ENCODE results near the gene CPED1.

The CPED1 gene

DNA sequence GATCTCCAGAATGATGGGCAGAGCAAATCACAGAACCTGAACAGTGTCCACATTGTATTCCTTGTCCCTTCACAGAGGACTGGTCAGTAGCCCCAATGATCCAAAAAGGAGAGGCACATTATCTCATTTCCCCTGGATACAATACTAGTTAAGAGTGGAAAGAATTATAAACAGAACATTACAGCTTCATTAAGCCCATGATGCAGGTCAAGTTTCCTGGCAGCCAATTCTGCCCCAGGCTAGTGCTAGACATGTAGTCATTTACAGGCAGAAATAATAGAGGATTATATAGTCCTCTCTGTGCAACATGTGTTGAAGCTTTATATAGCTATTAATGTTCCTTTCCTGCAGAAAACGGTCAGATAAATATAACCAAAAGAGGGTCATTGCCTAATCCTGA lies 216.0 kb downstream of the CPED1 start (continued):
- TF ChIP-seq BCL6B (tag by site-specific recombination; IDR thresholded peaks at IDR 0.05) (no peak), FEZF1 (tag by site-specific recombination; IDR thresholded peaks at IDR 0.05) (peak; percentile 86), ZNF501 (tag by site-specific recombination; IDR thresholded peaks at IDR 0.05) (no peak), ZNF174 (tag by site-specific recombination; IDR thresholded peaks at IDR 0.05) (no peak), ZNF175 (tag by site-specific recombination; IDR thresholded peaks at IDR 0.05) (no peak), SP2 (tag by site-specific recombination; IDR thresholded peaks at IDR 0.05) (no peak)
- TF ChIP-seq, protein P1, sequence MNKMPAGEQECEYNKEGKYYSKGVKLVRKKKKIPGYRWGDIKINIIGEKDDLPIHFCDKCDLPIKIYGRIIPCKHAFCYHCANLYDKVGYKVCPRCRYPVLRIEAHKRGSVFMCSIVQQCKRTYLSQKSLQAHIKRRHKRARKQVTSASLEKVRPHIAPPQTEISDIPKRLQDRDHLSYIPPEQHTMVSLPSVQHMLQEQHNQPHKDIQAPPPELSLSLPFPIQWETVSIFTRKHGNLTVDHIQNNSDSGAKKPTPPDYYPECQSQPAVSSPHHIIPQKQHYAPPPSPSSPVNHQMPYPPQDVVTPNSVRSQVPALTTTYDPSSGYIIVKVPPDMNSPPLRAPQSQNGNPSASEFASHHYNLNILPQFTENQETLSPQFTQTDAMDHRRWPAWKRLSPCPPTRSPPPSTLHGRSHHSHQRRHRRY (tag by site-specific recombination; IDR thresholded peaks at IDR 0.05): no peak

GRCh38 chr7:121205777-121206176 lies 217.3 kb downstream of the CPED1 start:
- Histone ChIP-seq H3K9me3 (ENCODE audit: control insufficient read depth, insufficient read depth, low read depth, low read length) (no peaks in the 10 kb centered on the region), H3K36me3 (ENCODE audit: control insufficient read depth in 2 of 2, insufficient read depth in 1 of 2, low read length in 2 of 2) (no peaks in the 10 kb centered on the region), H3K27ac (ENCODE audit: extremely low read depth, low read depth, low read length) (no peak overlapping the region), H3K4me3 (ENCODE audit: low read depth, low read length) (no peak overlapping the region), H3K4me1 (ENCODE audit: control insufficient read depth, insufficient read depth, low read length) (peaks cover 3% of the 10 kb centered on the region; the same call in 1 of the 2 replicates)
- TF ChIP-seq PRDM4 (tag by site-specific recombination; IDR thresholded peaks at IDR 0.05) (no peak), ZNF239 (tag by site-specific recombination; IDR thresholded peaks at IDR 0.05) (no peak), ZNF501 (tag by site-specific recombination; IDR thresholded peaks at IDR 0.05) (no peak), ZBTB8A (tag by site-specific recombination; IDR thresholded peaks at IDR 0.05) (no peak), SCRT2 (tag by site-specific recombination; IDR thresholded peaks at IDR 0.05) (no peak), ZNF175 (tag by site-specific recombination; IDR thresholded peaks at IDR 0.05) (no peak), ZBTB48 (tag by site-specific recombination; IDR thresholded peaks at IDR 0.05) (no peak), ZNF133 (tag by site-specific recombination; IDR thresholded peaks at IDR 0.05) (peak; percentile 90), ZNF549 (tag by site-specific recombination; IDR thresholded peaks at IDR 0.05) (peak; percentile 81)
- TF ChIP-seq, protein P2, sequence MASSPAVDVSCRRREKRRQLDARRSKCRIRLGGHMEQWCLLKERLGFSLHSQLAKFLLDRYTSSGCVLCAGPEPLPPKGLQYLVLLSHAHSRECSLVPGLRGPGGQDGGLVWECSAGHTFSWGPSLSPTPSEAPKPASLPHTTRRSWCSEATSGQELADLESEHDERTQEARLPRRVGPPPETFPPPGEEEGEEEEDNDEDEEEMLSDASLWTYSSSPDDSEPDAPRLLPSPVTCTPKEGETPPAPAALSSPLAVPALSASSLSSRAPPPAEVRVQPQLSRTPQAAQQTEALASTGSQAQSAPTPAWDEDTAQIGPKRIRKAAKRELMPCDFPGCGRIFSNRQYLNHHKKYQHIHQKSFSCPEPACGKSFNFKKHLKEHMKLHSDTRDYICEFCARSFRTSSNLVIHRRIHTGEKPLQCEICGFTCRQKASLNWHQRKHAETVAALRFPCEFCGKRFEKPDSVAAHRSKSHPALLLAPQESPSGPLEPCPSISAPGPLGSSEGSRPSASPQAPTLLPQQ (tag by site-specific recombination; IDR thresholded peaks at IDR 0.05): no peak
- TF ChIP-seq, protein P3, sequence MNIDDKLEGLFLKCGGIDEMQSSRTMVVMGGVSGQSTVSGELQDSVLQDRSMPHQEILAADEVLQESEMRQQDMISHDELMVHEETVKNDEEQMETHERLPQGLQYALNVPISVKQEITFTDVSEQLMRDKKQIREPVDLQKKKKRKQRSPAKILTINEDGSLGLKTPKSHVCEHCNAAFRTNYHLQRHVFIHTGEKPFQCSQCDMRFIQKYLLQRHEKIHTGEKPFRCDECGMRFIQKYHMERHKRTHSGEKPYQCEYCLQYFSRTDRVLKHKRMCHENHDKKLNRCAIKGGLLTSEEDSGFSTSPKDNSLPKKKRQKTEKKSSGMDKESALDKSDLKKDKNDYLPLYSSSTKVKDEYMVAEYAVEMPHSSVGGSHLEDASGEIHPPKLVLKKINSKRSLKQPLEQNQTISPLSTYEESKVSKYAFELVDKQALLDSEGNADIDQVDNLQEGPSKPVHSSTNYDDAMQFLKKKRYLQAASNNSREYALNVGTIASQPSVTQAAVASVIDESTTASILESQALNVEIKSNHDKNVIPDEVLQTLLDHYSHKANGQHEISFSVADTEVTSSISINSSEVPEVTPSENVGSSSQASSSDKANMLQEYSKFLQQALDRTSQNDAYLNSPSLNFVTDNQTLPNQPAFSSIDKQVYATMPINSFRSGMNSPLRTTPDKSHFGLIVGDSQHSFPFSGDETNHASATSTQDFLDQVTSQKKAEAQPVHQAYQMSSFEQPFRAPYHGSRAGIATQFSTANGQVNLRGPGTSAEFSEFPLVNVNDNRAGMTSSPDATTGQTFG (tag by site-specific recombination; IDR thresholded peaks at IDR 0.05; ENCODE audit: borderline replicate concordance): no peak
- ChIA-PET POLR2A (no interaction called here), CTCF (no interaction called here)
